ENCODE results near the gene ZMPSTE24.
A peak's percentile ranks its signal among the peaks of the same experiment; 100 is the strongest.

Gene ZMPSTE24

DNA sequence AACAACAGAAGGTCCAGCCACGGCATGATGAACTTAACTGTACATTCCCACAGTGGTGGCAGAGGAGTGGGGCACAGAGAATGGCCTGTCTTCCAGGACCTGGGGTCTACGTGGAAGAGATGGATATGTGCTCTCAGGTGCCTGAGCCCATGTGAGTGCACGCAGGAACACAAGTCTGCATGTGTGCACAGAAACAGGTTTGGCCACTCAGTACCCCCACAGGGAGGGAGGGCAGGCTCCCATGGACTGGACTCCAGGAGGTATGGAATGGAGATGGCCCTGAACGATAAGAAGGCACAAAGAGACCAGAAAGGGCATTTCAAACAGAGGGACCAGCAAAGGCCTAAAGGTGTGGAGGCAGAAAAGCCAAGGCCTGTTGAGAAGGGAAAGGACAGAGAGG lies 48.3 kb downstream of the ZMPSTE24 start:
- ATAC-seq = no peak
- peaks cover 8% of the 10 kb centered on the region for H3K36me3 Mint-ChIP-seq

DNA sequence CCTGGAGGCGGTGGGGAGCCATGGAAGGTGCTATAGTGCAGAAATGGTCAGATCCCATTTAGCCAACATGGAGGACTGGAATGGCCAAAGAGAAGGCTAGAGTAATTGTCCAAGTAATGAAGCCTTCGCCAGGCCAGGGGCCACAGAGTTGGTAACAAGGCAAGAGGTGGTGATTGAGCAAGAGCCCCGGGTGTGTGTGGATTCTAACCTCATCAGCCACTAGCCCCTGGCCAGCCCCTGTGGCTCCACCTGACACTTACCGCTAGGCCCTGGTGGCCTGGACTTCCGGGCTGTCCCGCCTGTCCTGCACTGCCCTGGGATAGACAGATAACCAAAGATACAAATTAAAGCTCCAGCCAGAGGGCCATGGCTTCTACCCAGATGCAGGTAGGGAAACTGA lies 49.1 kb downstream of the ZMPSTE24 start:
- no peak for ATAC-seq
- Mint-ChIP-seq H3K4me3 (no peak overlapping the region), H3K27ac (no peak overlapping the region), H3K9me3 (no peaks in the 10 kb centered on the region), H3K36me3 (no peaks in the 10 kb centered on the region), H3K27me3 (no peaks in the 10 kb centered on the region), H3K4me1 (peaks cover 9% of the 10 kb centered on the region)

More for the DNA sequence above, 48.3 kb downstream of the ZMPSTE24 start:
- Mint-ChIP-seq H3K27me3 (no peaks in the 10 kb centered on the region), H3K27ac (no peak overlapping the region), H3K4me1 (no peaks in the 10 kb centered on the region), H3K4me3 (no peak overlapping the region), H3K9me3 (no peaks in the 10 kb centered on the region)

DNA sequence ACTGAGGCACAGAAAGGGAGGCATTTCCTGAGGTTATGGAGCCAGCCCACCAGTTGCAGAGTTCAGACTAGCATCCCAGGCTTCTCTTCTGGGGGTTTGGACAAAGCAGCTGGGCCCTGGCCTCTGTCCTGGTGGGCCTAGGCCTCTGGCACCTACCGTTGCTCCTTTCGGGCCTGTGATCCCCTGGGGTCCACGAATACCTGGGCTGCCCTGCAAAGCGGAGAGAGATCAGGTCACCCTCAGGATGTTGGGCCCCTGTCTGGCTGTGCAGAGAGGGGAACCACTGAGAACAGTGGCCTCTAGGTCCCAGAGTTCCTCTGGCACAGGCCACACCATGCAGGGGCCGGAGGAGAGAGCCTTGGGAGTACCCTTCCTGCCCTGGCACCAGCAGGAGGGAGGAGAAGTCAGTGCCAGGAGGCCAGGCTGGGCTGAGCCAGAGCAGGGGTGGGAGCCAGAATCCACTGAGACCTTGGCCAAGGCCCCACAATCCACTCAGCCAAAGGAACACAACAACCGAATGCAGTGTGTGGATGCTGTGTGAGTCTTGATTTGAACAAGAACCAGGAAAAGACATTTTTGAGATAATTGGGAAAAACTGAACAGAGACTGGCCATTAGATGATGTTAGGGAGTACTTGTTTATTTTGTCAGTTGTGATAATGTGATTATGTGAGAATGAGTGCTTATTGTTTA lies 50.1 kb downstream of the ZMPSTE24 start:
- H3K9me3 Mint-ChIP-seq = no peaks in the 10 kb centered on the region
- H3K27me3 Mint-ChIP-seq = no peaks in the 10 kb centered on the region
- H3K36me3 Mint-ChIP-seq = no peaks in the 10 kb centered on the region
- peaks cover 19% of the 10 kb centered on the region for H3K4me1 Mint-ChIP-seq
- H3K27ac Mint-ChIP-seq = no peak overlapping the region
- no peak for ATAC-seq
- no peak overlapping the region for H3K4me3 Mint-ChIP-seq

DNA sequence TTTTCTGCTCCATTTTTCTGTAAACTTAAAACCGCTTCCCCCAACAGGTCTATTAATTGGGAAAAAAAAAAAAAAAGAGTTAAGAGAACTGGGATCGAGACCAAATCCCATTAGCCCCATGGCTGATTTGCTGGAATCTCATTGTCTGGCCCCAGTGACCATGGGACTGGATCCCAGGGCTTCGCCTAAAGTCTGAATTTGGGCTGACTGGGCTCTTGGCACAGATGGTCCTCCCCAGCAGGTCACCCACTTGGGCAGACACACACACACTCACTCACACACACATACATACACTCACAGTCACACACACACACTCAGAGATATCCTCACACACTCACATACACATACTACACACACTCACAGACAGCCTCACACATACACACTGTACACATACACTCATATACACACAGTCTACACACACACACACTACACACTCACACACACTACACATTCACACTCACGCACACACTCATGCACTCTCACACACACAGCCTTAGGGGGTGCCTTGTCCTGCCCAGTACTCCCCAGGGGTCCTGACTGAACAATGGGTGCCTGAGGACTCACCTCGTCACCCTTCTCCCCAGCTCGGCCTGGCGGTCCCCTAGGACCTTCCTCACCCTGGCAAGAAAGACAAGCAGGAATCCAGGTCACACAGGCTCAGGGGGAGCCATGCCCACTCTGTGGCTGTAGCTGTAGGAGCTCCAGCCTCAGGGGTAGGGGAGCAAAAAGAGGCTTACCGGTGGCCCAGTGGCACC lies 51.5 kb downstream of the ZMPSTE24 start:
- no peaks in the 10 kb centered on the region for H3K9me3 Mint-ChIP-seq
- no peaks in the 10 kb centered on the region for H3K27me3 Mint-ChIP-seq
- no peak overlapping the region for H3K4me3 Mint-ChIP-seq
- no peak for ATAC-seq
- peaks cover 32% of the 10 kb centered on the region for H3K4me1 Mint-ChIP-seq
- no peaks in the 10 kb centered on the region for H3K36me3 Mint-ChIP-seq
- H3K27ac Mint-ChIP-seq = no peak overlapping the region

DNA sequence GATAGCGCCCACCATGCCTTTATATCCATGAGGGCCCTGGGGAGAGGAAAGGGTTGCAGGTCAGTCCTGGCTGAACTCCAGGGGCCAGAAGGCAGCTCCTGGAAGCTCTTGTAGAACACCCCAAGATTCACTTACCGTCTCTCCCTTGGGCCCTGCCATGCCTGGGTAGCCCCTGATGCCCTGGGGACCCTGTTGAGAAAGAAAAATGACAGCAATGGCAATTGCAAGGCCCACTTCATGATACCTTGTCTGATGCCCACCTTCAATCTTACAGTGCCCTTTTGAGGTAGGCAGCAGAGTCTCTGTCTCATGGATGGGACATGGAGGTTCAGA lies 52.1 kb downstream of the ZMPSTE24 start:
- peak overlapping the region; percentile 20 for H3K27ac Mint-ChIP-seq
- no peak for ATAC-seq
- H3K36me3 Mint-ChIP-seq = no peaks in the 10 kb centered on the region
- H3K4me3 Mint-ChIP-seq = no peak overlapping the region
- H3K4me1 Mint-ChIP-seq = peaks cover 38% of the 10 kb centered on the region
- no peaks in the 10 kb centered on the region for H3K27me3 Mint-ChIP-seq
- H3K9me3 Mint-ChIP-seq = no peaks in the 10 kb centered on the region

DNA sequence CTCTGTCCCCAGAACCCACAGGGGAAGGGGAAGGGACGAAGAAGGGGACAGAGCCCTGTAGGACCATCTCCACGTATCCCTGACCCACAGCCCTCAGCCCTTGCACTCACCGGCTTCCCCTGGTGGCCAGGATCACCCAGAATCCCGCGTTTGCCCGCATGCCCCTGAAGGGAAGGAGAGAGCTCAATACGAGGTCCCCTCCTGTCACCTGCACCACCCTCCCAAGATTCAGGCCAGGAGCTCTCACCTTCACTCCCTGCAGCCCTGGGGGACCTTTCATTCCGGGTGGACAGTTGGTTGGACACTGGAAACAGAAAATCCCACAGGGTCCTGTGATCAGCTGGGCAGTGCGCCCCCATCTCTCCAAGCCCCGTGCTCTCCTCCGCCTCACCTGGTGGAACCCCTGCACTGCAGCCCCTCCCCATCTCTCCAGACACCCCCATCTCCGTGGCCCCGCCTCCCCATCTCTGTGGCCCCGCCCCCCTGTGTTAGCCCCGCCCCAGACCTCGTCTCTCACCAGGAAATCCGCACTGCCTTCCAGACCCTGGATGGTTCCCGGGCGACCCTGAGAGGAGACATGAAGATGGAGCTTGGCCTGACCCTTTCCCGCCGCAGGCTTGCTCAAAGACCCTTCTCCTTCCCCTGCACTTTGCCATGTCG lies 53.1 kb downstream of the ZMPSTE24 start:
- H3K27ac Mint-ChIP-seq = peak overlapping the region; percentile 86
- no peaks in the 10 kb centered on the region for H3K9me3 Mint-ChIP-seq
- no peak for ATAC-seq
- no peak overlapping the region for H3K4me3 Mint-ChIP-seq
- H3K27me3 Mint-ChIP-seq = no peaks in the 10 kb centered on the region
- peaks cover 48% of the 10 kb centered on the region for H3K4me1 Mint-ChIP-seq
- H3K36me3 Mint-ChIP-seq = no peaks in the 10 kb centered on the region

DNA sequence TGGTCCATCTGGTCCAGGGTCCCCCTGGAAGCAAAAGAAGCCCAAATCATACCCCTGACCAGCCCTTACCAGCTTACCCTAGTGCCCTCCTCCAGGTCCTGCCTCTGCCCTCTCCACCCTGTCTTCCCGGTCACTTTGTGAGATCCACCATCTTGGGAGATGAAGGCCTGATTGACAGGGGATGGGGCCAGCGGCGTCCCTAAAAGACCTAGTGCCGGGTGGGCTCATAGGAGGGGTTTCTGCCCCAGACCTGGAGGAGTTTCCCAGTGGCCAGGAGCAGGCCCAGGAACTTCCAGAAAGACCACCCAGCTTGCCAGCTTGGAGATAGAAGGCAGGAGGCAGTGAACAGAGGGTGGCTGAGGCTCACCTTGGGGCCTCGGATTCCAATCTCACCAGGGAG lies 53.7 kb downstream of the ZMPSTE24 start:
- Mint-ChIP-seq H3K27ac (peak overlapping the region; percentile 86), H3K36me3 (no peaks in the 10 kb centered on the region), H3K4me1 (peaks cover 51% of the 10 kb centered on the region), H3K9me3 (no peaks in the 10 kb centered on the region), H3K27me3 (no peaks in the 10 kb centered on the region), H3K4me3 (peak overlapping the region; percentile 37)
- ATAC-seq = no peak

DNA sequence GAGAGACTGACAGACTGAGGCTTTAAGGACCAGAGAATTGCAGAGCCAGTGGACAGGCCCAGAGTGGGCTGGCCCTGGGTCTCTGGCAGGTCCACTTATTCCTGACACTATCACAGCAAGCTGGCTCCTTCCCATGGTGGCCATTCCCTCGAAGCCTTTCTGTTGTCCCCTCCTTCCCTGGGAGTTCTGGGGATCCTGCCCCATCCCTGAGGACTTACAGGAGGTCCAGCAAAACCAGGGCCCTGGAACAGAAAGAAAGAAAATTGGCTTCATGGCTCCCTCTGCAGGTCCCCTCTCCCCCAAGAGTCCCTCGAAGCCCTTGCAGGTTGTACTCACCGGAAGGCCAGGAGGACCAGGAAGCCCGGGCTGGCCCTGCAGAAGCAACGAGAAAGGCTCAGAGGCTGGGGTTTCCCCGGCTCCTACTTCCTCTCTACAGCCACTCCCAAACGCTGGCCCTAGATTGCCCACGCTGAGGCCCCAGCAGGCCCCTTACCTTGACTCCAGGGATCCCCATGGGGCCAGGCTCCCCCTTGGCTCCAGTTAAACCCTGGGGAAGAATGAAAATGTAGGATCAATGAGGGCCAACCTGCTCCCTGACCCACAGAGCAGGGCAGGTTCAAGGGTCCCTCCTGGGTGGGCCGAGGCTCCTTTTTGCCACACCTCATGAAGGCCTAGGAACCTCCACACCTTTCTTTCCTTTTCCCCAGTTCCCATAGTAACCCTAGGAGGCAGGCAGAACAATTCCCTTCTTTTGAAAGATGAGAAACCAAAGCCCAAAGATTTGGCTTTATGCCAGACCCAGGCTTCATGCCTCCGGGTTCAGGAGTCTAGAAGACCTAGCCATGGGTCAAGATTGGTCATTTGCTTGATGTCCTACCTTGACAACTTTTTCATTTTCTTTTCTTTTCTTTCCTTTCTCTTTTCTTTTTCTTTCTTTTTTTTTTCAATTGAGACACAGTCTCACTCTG lies 54.5 kb downstream of the ZMPSTE24 start:
- Mint-ChIP-seq H3K9me3 (no peaks in the 10 kb centered on the region), H3K27me3 (no peaks in the 10 kb centered on the region), H3K36me3 (no peaks in the 10 kb centered on the region), H3K4me3 (peak overlapping the region; percentile 66), H3K4me1 (peaks cover 58% of the 10 kb centered on the region), H3K27ac (peak overlapping the region; percentile 86)
- ATAC-seq = peak; percentile 49

DNA sequence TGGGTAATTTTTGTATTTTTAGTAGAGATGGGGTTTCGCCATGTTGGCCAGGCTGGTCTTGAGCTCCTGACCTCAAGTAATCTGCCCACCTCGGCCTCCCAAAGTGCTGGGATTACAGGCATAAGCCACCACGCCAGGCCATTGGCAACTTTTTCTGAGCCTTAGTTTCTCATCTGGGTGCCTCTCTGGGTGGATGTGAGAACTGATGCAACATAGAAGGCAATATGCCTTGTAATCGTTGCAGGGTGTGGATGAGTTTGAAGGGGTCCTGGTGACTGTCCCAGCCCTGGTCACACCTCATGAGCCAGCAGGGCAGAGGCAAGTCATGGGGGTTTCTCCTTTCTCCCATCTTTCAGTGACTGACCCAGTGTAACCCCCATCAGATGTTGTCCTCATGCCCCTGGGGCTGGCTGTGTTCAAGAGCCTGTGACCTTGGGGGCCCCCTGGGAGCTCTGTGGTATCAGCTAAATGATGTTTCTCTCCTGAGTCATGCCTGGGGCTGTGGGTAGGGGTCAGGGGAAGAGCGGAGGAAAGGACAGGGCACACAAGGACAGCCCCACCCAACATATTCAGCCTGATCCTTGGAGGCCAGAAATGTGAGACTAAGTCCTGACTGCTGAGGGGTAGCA lies 55.4 kb downstream of the ZMPSTE24 start:
- H3K27ac Mint-ChIP-seq = peak overlapping the region; percentile 86
- peaks cover 64% of the 10 kb centered on the region for H3K4me1 Mint-ChIP-seq
- no peaks in the 10 kb centered on the region for H3K27me3 Mint-ChIP-seq
- peak overlapping the region; percentile 66 for H3K4me3 Mint-ChIP-seq
- H3K36me3 Mint-ChIP-seq = no peaks in the 10 kb centered on the region
- no peaks in the 10 kb centered on the region for H3K9me3 Mint-ChIP-seq
- ATAC-seq = peak; percentile 77

DNA sequence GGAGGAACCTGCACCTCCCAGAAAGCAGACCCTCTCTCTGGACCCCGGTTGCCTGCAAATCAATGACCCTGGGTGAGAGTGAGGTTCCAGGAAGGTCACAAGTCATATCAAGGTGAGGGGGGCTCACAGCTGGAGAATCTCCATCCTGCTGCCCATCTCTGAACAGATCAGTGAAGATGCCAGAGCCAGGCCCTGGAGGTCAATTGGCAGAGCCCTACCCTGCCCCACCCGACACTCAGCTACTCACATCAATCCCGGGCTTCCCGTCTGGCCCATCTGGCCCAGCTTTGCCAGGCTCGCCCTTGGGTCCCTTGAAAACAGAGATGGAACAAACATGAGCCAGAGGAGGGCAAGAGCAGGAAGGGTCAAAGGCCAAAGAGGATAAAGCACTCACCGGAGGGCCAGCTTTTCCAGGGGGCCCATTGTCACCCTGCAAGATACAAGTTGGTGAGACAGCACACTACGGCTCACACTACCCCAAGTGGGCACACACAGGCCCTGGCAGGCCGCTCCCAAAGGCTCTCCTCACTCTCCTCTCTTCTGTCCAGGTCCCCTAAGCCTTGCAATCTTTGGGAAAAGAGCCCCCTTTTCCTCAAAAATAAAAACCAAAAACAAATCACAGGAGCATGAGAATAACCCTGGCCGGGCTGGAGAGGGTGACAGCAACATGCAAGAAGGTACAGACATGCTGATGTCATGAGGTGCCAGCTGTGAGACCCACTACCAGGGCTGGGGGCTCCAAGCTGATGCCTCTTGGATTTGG lies 56.1 kb downstream of the ZMPSTE24 start:
- peak overlapping the region; percentile 86 for H3K27ac Mint-ChIP-seq
- peaks cover 64% of the 10 kb centered on the region for H3K4me1 Mint-ChIP-seq
- H3K9me3 Mint-ChIP-seq = no peaks in the 10 kb centered on the region
- H3K27me3 Mint-ChIP-seq = no peaks in the 10 kb centered on the region
- ATAC-seq = no peak
- no peaks in the 10 kb centered on the region for H3K36me3 Mint-ChIP-seq
- H3K4me3 Mint-ChIP-seq = peak overlapping the region; percentile 55

DNA sequence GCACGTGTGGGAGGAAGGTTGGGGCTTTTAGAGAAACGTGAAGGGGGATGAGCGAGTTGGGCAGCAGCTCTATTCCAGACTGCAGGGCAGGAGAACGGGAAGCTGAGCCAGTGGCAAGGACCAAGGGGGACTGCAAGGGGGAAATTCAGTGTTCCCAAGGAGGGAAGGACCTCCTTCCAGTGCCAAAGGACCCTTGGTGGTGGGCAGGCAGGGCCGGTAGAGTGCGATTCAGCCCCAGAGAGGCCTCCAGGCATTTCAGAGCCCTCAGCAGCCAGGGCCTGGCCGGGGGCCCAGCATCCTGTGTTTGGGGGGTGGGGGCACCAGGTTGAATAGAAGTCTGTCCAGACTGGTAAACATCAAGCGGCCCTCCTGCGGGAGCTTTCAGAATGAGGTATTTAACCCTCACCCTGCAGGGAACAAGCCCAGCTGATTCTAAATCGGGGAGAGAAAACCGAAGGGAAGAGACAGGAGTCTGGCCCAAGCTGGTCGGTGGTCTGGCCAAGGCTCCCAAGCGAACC lies 56.7 kb downstream of the ZMPSTE24 start:
- no peaks in the 10 kb centered on the region for H3K36me3 Mint-ChIP-seq
- H3K9me3 Mint-ChIP-seq = no peaks in the 10 kb centered on the region
- ATAC-seq = no peak
- peak overlapping the region; percentile 86 for H3K27ac Mint-ChIP-seq
- H3K27me3 Mint-ChIP-seq = no peaks in the 10 kb centered on the region
- peaks cover 64% of the 10 kb centered on the region for H3K4me1 Mint-ChIP-seq
- peak overlapping the region; percentile 85 for H3K4me3 Mint-ChIP-seq

DNA sequence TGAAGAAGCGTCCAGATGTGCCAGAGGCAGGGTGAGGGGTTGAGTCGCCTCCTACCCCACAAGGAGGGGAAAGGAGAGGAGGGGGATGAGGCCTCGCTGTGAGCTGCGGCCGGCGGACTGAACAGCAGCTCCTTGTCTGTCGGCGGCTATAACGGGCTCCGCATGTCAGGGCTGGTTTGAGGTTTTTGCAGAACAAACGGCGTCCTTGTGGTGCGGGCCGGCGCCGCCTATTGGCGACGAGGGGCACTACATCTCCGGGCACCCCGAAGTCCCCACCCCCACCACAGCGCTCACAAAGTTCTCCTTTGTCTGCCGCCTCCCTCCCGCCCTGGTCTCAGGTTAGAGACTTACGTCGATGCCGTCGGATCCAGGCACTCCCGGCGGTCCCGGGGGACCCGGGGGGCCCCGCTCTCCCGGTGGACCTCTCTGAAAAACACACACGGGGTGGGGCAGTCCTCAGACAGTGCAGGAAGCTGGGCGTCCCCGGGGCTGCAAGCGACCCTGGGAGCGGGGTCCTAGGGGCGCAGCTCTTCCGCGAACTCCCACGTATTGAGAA lies 57.3 kb downstream of the ZMPSTE24 start:
- Mint-ChIP-seq H3K9me3 (no peaks in the 10 kb centered on the region), H3K4me3 (peak overlapping the region; percentile 85), H3K27me3 (no peaks in the 10 kb centered on the region), H3K36me3 (no peaks in the 10 kb centered on the region), H3K27ac (peak overlapping the region; percentile 86), H3K4me1 (peaks cover 64% of the 10 kb centered on the region)
- ATAC-seq = peak; percentile 71

DNA sequence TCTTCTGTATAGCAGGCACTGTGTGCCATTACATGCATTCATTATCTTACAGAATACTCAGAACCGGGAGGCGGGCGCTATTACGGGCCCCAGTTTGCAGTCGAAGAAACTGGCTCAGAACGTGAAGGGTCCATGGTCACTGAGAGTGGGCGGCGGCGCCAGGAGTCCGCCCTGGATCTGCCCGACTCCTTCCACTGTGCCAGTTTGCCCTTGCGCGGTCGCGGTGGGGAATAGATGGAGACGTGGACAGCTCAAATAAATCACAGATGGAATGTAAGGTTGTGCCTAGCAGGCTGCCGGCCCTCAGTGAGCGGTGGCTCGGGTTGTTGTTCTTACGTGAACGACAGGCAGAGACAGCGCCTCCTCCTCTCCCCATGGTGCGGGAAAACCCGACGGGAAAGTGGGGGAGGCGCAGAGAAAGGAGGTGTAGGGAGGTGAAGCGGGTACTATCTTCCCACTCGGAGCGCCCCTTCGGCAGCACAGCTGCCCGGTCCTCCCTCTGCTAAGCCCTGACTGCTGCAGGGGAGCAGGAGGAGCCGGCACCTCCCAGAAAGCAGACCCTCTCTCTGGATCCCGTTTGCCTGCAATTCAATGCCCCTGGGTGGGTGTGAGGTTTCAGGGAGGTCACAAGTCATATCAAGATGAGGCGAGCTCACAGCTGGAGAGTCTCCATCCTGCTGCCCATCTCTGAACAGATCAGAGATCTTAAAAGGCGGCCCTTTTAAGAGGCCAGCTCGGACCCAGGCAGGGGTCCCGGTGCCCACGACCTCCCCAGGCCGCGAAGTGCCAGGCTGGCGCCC lies 58.0 kb downstream of the ZMPSTE24 start:
- peak overlapping the region; percentile 86 for H3K27ac Mint-ChIP-seq
- H3K4me3 Mint-ChIP-seq = peak overlapping the region; percentile 85
- H3K27me3 Mint-ChIP-seq = no peaks in the 10 kb centered on the region
- no peaks in the 10 kb centered on the region for H3K36me3 Mint-ChIP-seq
- H3K4me1 Mint-ChIP-seq = peaks cover 64% of the 10 kb centered on the region
- peak; percentile 5 for ATAC-seq
- no peaks in the 10 kb centered on the region for H3K9me3 Mint-ChIP-seq
